HG03469 (cell line): ENCODE measurements around the gene ABCA13.

ENCODE experiments used
- ATAC-seq: cut with Tn5 transposase; IDR thresholded peaks from one replicate; pipeline ENCODE4 v1.9.1; 2021; ENCODE audit warnings: mild to moderate bottlenecking, moderate library complexity, moderate number of reproducible peaks; ENCODE audit not compliant: unreplicated experiment

The ABCA13 gene

DNA sequence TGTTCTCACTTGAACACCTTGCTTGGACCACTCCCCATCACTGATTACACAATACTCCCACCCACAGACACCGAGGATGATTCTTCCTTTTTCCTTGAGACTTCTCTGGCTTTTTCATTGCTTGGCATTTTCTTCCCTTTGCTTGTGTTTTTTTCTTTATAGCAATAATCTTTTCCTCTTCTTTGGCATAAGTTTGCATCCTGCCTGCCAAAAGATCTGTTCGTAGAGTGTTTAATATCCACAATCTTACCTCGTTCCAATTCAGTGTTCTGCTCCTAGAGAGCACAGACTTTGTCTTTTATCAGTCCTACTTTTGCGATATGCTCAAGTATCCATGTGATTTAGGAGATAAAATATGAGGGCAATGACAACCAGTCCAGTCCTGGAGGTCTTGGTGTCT, 449.8 kb downstream of the ABCA13 start:
- ATAC-seq, result no peak

GRCh38 chr7:48627164-48627563, 455.9 kb downstream of the ABCA13 start:
- ATAC-seq, result no peak

- no peak for ATAC-seq
Measured at GRCh38 chr7:48628793-48629349, 457.6 kb downstream of the ABCA13 start.

DNA sequence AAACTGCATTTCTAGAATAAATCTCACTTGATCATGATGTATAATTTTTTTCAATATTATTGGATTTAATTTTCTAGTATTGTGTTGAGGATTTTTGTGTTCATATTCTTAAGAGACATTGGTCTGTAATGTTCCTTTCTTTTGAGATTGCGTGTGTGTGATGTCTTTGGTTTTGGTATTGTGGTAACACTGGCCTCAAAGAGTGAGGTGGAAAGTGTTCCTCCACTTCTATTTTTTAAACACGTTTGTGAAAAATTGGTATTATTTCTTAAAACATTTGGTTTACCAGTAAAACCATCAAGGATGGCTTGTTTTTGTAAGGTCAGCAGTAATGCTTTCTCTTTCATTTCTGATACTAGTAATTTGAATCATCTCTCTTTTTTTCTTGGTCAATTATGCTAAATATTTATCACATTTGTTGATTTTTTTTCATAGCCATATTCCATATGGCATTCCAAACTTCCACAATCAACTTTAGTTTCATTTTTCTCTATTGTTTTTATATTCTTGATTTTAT, 462.9 kb downstream of the ABCA13 start:
- ATAC-seq, result no peak

GRCh38 chr7:48635796-48636195, 464.5 kb downstream of the ABCA13 start:
- no peak for ATAC-seq

- ATAC-seq, result no peak
Measured at GRCh38 chr7:48636391-48637015, 465.2 kb downstream of the ABCA13 start.

DNA sequence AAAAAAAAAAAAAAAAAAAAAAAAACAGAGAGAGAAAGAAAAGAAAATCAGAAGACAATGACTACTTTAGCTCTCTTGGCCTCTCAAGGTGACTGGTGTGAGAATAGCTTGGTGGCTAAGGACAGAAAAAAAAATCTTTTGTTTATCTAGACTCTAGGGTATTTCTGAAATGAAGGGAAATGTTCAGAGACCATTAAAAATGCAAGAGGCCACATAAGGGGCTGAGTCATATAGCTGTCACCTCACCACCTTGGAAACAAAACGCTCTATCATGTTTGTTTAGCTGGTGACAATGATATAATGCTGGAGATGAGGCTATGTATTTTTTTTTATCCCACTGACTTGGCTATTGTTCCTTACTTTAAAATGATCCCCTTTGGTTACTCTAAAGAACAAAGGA, 466.1 kb downstream of the ABCA13 start:
- ATAC-seq, result no peak

DNA sequence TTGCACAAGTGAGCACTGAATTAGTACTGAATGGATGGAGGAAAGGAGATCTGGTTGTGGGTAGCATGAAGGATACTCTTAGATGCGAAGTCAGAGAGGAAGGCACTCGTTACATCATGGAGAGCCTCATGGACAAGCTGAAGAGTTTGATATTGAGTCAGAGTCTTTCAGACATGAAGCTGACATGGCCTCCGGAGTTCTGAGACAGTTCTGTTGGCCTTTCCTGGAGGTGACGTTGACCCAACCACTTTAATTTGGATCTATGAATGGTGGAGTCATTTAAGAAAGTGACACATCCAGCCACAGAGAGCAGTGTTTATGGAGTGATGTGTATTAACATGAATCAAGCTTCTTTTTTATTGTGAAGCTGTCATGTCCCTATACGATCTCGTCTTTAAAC, 466.8 kb downstream of the ABCA13 start:
- ATAC-seq, result no peak

- ATAC-seq, result no peak
Measured at GRCh38 chr7:48643431-48644013, 472.3 kb downstream of the ABCA13 start.

DNA sequence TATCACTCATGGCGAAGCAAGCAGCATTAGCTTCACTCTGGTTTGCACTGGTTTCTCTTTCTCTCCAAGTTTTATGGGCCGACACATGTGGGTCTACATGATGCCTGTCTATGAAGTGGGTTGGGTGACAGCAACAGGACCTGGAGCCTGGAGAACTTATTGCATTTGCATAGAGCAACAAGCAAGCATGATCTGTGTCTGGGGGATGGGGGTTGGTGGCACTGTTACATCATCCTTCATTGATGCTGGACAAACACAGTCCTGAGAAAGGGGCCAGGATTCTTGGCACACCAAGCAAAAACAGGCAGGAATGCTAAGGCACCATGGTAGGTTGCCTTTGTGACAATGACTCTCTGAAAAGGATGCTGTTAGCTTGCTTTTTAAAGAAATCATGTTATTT, 486.9 kb downstream of the ABCA13 start:
- no peak for ATAC-seq

GRCh38 chr7:48660306-48660870, 489.1 kb downstream of the ABCA13 start:
- ATAC-seq, result no peak

- ATAC-seq, result no peak
Measured at GRCh38 chr7:48664241-48664640, 493.0 kb downstream of the ABCA13 start.

- ATAC-seq, result no peak
Measured at GRCh38 chr7:48665353-48666135, 494.3 kb downstream of the ABCA13 start.

GRCh38 chr7:48667407-48667806, 496.1 kb downstream of the ABCA13 start:
- no peak for ATAC-seq

GRCh38 chr7:48671656-48672055, 500.4 kb downstream of the ABCA13 start:
- ATAC-seq, result no peak

GRCh38 chr7:48681006-48681405, 509.7 kb downstream of the ABCA13 start:
- no peak for ATAC-seq

DNA sequence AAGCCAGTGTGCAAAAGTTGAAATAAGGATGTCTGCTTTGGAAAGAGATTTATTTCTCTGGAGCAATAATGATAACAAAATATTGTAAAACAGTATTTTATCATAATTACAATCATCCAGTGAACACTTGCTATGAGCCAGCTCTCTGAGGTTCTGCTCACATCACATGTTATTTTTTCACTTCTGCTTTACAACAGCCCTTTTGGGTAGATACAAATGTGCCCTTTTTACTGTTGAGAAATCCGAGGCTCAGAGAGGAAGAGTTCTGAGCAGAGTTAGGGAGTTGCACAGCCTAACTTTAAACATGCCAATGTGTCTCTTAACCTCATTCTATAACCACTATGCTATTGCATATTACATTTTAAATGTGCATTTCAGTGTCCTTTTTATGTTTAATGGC, 520.5 kb downstream of the ABCA13 start:
- ATAC-seq, result no peak
